PC-9 (cell line): Measurements from ENCODE around the gene PTH. TPM values are rescaled to one million over a fixed set of nuclear protein-coding genes. Genes with fewer than 3 reads are reported as not detected.

ENCODE experiments used
- BruUV-seq: library from RNA; stranded (reverse); fragments of 400-500 nt; replicated peaks from 2 replicates; lab custom pipeline; 2021; lab: Mats Ljungman, UMichigan
- CTCF ChIA-PET: fragments of 300-600 bp; sonication (Branson Sonifier 250); formaldehyde crosslinking; loops from one replicate; lab custom pipeline; 2022; ENCODE audit warnings: antibody characterized with exemption; lab: Charles Lee
- POLR2A ChIA-PET: fragments of 300-600 bp; sonication (Branson Sonifier 250); formaldehyde crosslinking; loops from one replicate; lab custom pipeline; 2022; ENCODE audit warnings: antibody characterized with exemption; ENCODE audit not compliant: unreplicated experiment; lab: Charles Lee
- DNase-seq, 2 experiments: peaks; one replicate each; pipeline versions ENCODE4 v3.0.0 to v3.0.0-alpha.2; 2015 to 2022; ENCODE audit warnings: mixed read lengths in 1 of 2
- H2AFZ ChIP-seq: fragments of 200-600 bp; sonication (generic); 2 replicates; pipeline ENCODE4 v1.8.1; 2017; ENCODE audit warnings: antibody characterized with exemption
- H3F3A ChIP-seq: fragments of 200-600 bp; sonication (generic); 2 replicates; pipeline ENCODE4 v1.8.1; 2017; ENCODE audit warnings: antibody characterized with exemption, mild to moderate bottlenecking, low read depth; ENCODE audit not compliant: insufficient read depth
- H3K27ac ChIP-seq: fragments of 200-600 bp; sonication (generic); 2 replicates; pipeline ENCODE4 v1.6.1; 2016; ENCODE audit warnings: mixed run types
- H3K27me3 ChIP-seq: fragments of 200-600 bp; sonication (generic); 2 replicates; pipeline ENCODE4 v1.6.1; 2016; ENCODE audit warnings: low read depth, mixed run types; ENCODE audit not compliant: insufficient read depth
- H3K36me3 ChIP-seq: fragments of 200-600 bp; sonication (generic); 2 replicates; pipeline ENCODE4 v1.6.1; 2016; ENCODE audit warnings: low read depth, mixed run types
- H3K4me1 ChIP-seq: fragments of 200-600 bp; sonication (generic); replicated peaks from 2 replicates; pipeline ENCODE4 v1.6.1; 2016; ENCODE audit warnings: mixed run types; ENCODE audit not compliant: insufficient read depth
- H3K4me2 ChIP-seq: fragments of 200-600 bp; sonication (generic); 2 replicates; pipeline ENCODE4 v1.6.1; 2017; ENCODE audit warnings: mixed run types
- H3K4me3 ChIP-seq: fragments of 200-600 bp; sonication (generic); 2 replicates; pipeline ENCODE4 v1.6.1; 2016; ENCODE audit warnings: mixed run types
- H3K79me2 ChIP-seq: fragments of 200-600 bp; sonication (generic); 2 replicates; pipeline ENCODE4 v1.6.1; 2017; ENCODE audit warnings: low read depth, mixed run types
- H3K9me2 ChIP-seq: fragments of 200-600 bp; sonication (generic); 2 replicates; pipeline ENCODE4 v1.8.1; 2017; ENCODE audit warnings: mild to moderate bottlenecking; ENCODE audit not compliant: insufficient read depth
- H3K9me3 ChIP-seq: fragments of 200-600 bp; sonication (generic); 2 replicates; pipeline ENCODE4 v1.8.1; 2016; ENCODE audit warnings: low read depth; ENCODE audit not compliant: insufficient read depth
- H4K20me1 ChIP-seq: fragments of 200-600 bp; sonication (generic); 2 replicates; pipeline ENCODE4 v1.8.1; 2017; ENCODE audit not compliant: insufficient read depth
- EZH2 ChIP-seq: fragments of 200-600 bp; sonication (generic); IDR thresholded peaks from 2 replicates; pipeline ENCODE4 v1.8.0; 2017; ENCODE audit warnings: antibody characterized with exemption, low read depth
- intact Hi-C: fragments of 100-400 bp; cut with micrococcal nuclease; formaldehyde crosslinking; loops from one replicate; pipeline ENCODE4 v1.10.0; 2022; ENCODE audit not compliant: unreplicated experiment
- total RNA-seq: library from RNA; stranded (reverse); gene quantifications from 2 replicates; pipeline ENCODE4 v1.2.3, GENCODE V29; 2021
- TF ChIP-seq, protein P1 (sequence below): fragments of 200-600 bp; sonication (generic); conservative IDR thresholded peaks from 2 replicates; pipeline ENCODE4 v1.6.1; 2017; ENCODE audit warnings: mixed run types, antibody characterized with exemption, mild to moderate bottlenecking, moderate library complexity

Gene PTH
- total RNA-seq, 1 experiment from 2014 or later: not detected

DNA sequence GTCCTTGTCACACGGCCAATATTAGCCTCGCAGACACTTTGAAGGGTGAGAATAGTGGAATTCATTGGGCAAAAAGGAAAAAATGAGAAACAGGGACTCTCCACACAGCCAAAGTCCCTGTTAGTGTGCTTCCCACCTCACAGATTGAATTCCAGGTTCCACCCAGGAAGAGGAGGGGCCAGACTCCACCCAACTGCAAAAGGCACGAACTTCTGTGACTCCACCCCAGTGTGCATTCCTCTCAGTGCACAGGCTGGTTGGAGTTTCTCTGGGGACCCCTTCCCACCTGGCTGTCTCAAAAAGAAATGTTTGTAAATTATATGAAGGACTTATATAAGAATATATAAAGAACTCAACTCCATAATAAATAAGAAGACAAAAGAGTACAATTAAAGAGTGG is 20.7 kb downstream of the PTH start:
- Histone ChIP-seq H3K9me2 (no peaks in the 10 kb centered on the region), H3K27ac (no peak overlapping the region), H3K27me3 (no peaks in the 10 kb centered on the region), H3K36me3 (no peaks in the 10 kb centered on the region), H3K4me1 (no peaks in the 10 kb centered on the region), H3K9me3 (no peaks in the 10 kb centered on the region), H3K4me3 (no peak overlapping the region), H2AFZ (no peak overlapping the region), H3K4me2 (no peak overlapping the region), H4K20me1 (no peaks in the 10 kb centered on the region), H3F3A (no peaks in the 10 kb centered on the region), H3K79me2 (no peaks in the 10 kb centered on the region)
- DNase-seq: no peak
- CTCF ChIA-PET: no interaction called here
- BruUV-seq: no TSS peak
- intact Hi-C loops: no loop called here
- TF ChIP-seq, protein P1, sequence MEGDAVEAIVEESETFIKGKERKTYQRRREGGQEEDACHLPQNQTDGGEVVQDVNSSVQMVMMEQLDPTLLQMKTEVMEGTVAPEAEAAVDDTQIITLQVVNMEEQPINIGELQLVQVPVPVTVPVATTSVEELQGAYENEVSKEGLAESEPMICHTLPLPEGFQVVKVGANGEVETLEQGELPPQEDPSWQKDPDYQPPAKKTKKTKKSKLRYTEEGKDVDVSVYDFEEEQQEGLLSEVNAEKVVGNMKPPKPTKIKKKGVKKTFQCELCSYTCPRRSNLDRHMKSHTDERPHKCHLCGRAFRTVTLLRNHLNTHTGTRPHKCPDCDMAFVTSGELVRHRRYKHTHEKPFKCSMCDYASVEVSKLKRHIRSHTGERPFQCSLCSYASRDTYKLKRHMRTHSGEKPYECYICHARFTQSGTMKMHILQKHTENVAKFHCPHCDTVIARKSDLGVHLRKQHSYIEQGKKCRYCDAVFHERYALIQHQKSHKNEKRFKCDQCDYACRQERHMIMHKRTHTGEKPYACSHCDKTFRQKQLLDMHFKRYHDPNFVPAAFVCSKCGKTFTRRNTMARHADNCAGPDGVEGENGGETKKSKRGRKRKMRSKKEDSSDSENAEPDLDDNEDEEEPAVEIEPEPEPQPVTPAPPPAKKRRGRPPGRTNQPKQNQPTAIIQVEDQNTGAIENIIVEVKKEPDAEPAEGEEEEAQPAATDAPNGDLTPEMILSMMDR: no peak
- no peak for TF ChIP-seq EZH2
- POLR2A ChIA-PET: no interaction called here

DNA sequence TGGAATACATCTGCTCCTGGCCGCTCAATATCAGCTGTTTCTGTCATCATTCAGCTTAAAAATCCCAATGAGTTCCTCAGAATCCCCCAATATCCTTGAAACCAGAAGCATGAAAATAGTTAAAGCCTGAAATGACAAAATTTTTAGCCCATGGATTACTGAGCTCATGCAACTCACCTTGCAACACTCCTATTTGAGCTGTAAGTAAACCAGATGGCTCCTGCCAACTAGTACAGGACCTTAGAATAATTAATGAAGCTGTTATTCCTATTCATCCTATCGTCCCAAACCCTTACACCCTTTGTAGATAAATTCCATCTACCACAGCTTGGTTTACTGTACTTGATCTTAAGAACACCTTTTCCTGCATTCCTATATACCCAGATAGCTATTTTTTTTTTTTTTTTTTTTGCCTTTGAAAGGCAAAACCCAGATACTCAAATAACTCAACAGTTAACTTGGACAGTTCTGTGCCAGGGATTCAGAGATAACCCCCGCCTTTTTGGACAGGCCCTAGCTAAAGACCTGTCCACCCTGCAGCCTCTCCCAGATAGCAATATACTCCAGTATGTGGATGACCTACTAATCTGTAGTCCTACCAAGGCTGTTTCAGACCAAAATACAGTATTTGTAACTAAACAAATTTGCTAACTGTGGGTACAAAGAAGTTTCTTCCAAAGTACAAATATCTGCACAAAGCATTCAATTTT is 22.6 kb downstream of the PTH start:
- intact Hi-C loops: no loop called here
- H3K36me3 ChIP-seq: no peaks in the 10 kb centered on the region
- POLR2A ChIA-PET: no interaction called here

DNA sequence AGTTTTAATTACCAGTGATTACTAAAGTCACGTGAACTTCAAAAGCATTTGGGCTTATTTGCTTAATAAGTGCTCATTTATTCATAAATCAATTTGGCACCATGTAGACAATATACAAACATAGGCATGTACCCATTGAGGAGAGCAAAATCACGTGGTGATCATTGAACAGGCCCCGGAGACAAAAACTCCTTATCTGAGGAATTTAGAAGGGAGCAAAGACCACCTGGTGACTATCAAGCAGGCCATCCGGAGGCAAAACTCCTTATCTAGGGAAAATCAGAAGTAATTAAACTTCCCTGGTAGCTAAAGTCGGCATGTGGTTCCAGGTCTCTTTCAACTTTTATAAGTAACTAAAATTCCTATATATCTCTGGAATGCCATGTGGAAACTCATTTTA is 27.0 kb downstream of the PTH start:
- Histone ChIP-seq H3K36me3 (no peaks in the 10 kb centered on the region), H3K4me3 (no peak overlapping the region), H3K4me1 (0 out of 2 replicates have a peak, but pooled peaks cover 4% of the 10 kb centered on the region), H2AFZ (no peak overlapping the region), H3F3A (peaks cover under 1% of the 10 kb centered on the region; the same call in 1 of the 2 replicates), H4K20me1 (no peaks in the 10 kb centered on the region), H3K9me2 (no peaks in the 10 kb centered on the region), H3K9me3 (no peaks in the 10 kb centered on the region), H3K27me3 (no peaks in the 10 kb centered on the region), H3K4me2 (no peak overlapping the region), H3K27ac (no peak overlapping the region), H3K79me2 (no peaks in the 10 kb centered on the region)
- no TSS peak for BruUV-seq
- intact Hi-C loops: loop anchor here (10.0 kb wide), 1 partner anchor 134 kb away; no protein-coding TSS in a partner anchor
- CTCF ChIA-PET: no interaction called here
- no peak for DNase-seq
- POLR2A ChIA-PET: no interaction called here
- no peak for TF ChIP-seq EZH2
- TF ChIP-seq, protein P1: no peak

More for the DNA sequence above, 22.6 kb downstream of the PTH start:
- no peak overlapping the region for H3K27ac ChIP-seq
- H3K79me2 ChIP-seq: no peaks in the 10 kb centered on the region
- H3K9me2 ChIP-seq: no peaks in the 10 kb centered on the region
- no peak overlapping the region for H2AFZ ChIP-seq
- CTCF ChIA-PET: no interaction called here
- BruUV-seq: no TSS peak
- DNase-seq: no peak
- H3K4me1 ChIP-seq: no peaks in the 10 kb centered on the region
- TF ChIP-seq, protein P1: no peak
- TF ChIP-seq EZH2: no peak
- no peak overlapping the region for H3K4me2 ChIP-seq
- H3K4me3 ChIP-seq: no peak overlapping the region
- no peaks in the 10 kb centered on the region for H3F3A ChIP-seq
- H3K9me3 ChIP-seq: no peaks in the 10 kb centered on the region
- no peaks in the 10 kb centered on the region for H4K20me1 ChIP-seq
- H3K27me3 ChIP-seq: no peaks in the 10 kb centered on the region
